ENCODE results near the gene COPG2. TPM values are rescaled to one million over a fixed set of nuclear protein-coding genes. Genes with fewer than 3 reads are reported as not detected.

Gene COPG2
- total and polyA plus RNA-seq, 2 donors (not counting 3 experiments of a cell fraction or from before 2014, with no cell fraction given) = 9.4 to 11.6 TPM

GRCh38 chr7:130689683-130690082, 21.1 kb upstream of the COPG2 start:
- H3K4me1 ChIP-seq (ENCODE audit: control insufficient read depth, extremely low read depth, insufficient read depth, low read length) = no peaks in the 10 kb centered on the region
- no peak for FAIRE-seq
- CTCF ChIA-PET = no interaction called here
- no TSS peak for BruUV-seq (replicated peaks)
- H3K27me3 ChIP-seq (ENCODE audit: control insufficient read depth in 2 of 2, insufficient read depth in 2 of 2, low read length in 2 of 2) = peaks cover 4 to 14% of the 10 kb centered on the region in 2 experiments
- H3K9ac ChIP-seq (replicated peaks; ENCODE audit: extremely low read depth, insufficient read depth, low read length) = no peak overlapping the region
- TF ChIP-seq POLR2A (IDR thresholded peaks at IDR 0.05; ENCODE audit: low read depth, low read length) (no peak), GATA2 (IDR thresholded peaks at IDR 0.05; ENCODE audit: insufficient read depth, insufficient read length, low read depth, low read length) (no peak), EZH2 (IDR thresholded peaks at IDR 0.05; ENCODE audit: borderline replicate concordance, low read depth, low read length, severe bottlenecking) (no peak), JUN (IDR thresholded peaks at IDR 0.05; ENCODE audit: borderline replicate concordance, insufficient read depth, insufficient read length, low read depth) (no peak), FOS (IDR thresholded peaks at IDR 0.05; ENCODE audit: borderline replicate concordance, insufficient read depth, low read length) (no peak), MYC (IDR thresholded peaks at IDR 0.05; ENCODE audit: low read depth, low read length) (no peak), MAX (IDR thresholded peaks at IDR 0.05; ENCODE audit: insufficient read depth, insufficient read length) (no peak)
- no peak overlapping the region for H3K4me2 ChIP-seq (ENCODE audit: insufficient read depth, low read length)
- no peak for DNase-seq (ENCODE audit: low read depth, low spot score)
- H3K9me3 ChIP-seq (replicated peaks; ENCODE audit: control insufficient read depth, insufficient read depth, low read length) = no peaks in the 10 kb centered on the region
- no peaks in the 10 kb centered on the region for H3K79me2 ChIP-seq (ENCODE audit: control insufficient read depth, insufficient read depth, low read length)
- intact Hi-C loops (cut with micrococcal nuclease) = no loop called here
- no peaks in the 10 kb centered on the region for H3K9me1 ChIP-seq (replicated peaks; ENCODE audit: control insufficient read depth, extremely low read depth, insufficient read depth, low read length)
- dilution Hi-C loops (cut with MboI; ENCODE audit: extremely low pct_ligation_motif_present, low sequenced_read_pairs) = no loop called here
- POLR2A ChIA-PET = no interaction called here
- no peak overlapping the region for H2AFZ ChIP-seq (ENCODE audit: low read depth, low read length)
- no peaks in the 10 kb centered on the region for H4K20me1 ChIP-seq (replicated peaks; ENCODE audit: control insufficient read depth, extremely low read depth, insufficient read depth, low read length)
- no peak overlapping the region for H3K27ac ChIP-seq (ENCODE audit: insufficient read depth, low read depth, low read length)
- no peak overlapping the region for H3K4me3 ChIP-seq (replicated peaks in 1 of 3; ENCODE audit: insufficient read depth in 1 of 3, low read depth in 1 of 3, low read length in 3 of 3)
- H3K36me3 ChIP-seq (ENCODE audit: control insufficient read depth in 2 of 2, extremely low read depth in 1 of 2, insufficient read depth in 2 of 2, low read length in 2 of 2) = no peaks in the 10 kb centered on the region

GRCh38 chr7:130683026-130683425, 14.5 kb upstream of the COPG2 start:
- Histone ChIP-seq H3K4me2 (ENCODE audit: insufficient read depth, low read length) (no peak overlapping the region), H3K27me3 (ENCODE audit: control insufficient read depth in 2 of 2, insufficient read depth in 2 of 2, low read length in 2 of 2) (peaks cover 8 to 13% of the 10 kb centered on the region in 2 experiments), H3K4me3 (replicated peaks in 1 of 3; ENCODE audit: insufficient read depth in 1 of 3, low read depth in 1 of 3, low read length in 3 of 3) (no peak overlapping the region), H3K36me3 (ENCODE audit: control insufficient read depth in 2 of 2, extremely low read depth in 1 of 2, insufficient read depth in 2 of 2, low read length in 2 of 2) (no peaks in the 10 kb centered on the region), H2AFZ (ENCODE audit: low read depth, low read length) (no peak overlapping the region), H3K79me2 (ENCODE audit: control insufficient read depth, insufficient read depth, low read length) (no peaks in the 10 kb centered on the region), H3K9ac (replicated peaks; ENCODE audit: extremely low read depth, insufficient read depth, low read length) (no peak overlapping the region), H3K4me1 (ENCODE audit: control insufficient read depth, extremely low read depth, insufficient read depth, low read length) (no peaks in the 10 kb centered on the region), H3K9me1 (replicated peaks; ENCODE audit: control insufficient read depth, extremely low read depth, insufficient read depth, low read length) (no peaks in the 10 kb centered on the region), H4K20me1 (replicated peaks; ENCODE audit: control insufficient read depth, extremely low read depth, insufficient read depth, low read length) (no peaks in the 10 kb centered on the region), H3K27ac (ENCODE audit: insufficient read depth, low read depth, low read length) (no peak overlapping the region), H3K9me3 (replicated peaks; ENCODE audit: control insufficient read depth, insufficient read depth, low read length) (no peaks in the 10 kb centered on the region)
- ChIA-PET POLR2A (no interaction called here), CTCF (no interaction called here)
- TF ChIP-seq MAX (IDR thresholded peaks at IDR 0.05; ENCODE audit: insufficient read depth, insufficient read length) (no peak), JUN (IDR thresholded peaks at IDR 0.05; ENCODE audit: borderline replicate concordance, insufficient read depth, insufficient read length, low read depth) (no peak), EZH2 (IDR thresholded peaks at IDR 0.05; ENCODE audit: borderline replicate concordance, low read depth, low read length, severe bottlenecking) (no peak), POLR2AphosphoS5 (IDR thresholded peaks at IDR 0.05; ENCODE audit: insufficient read depth, low read depth, low read length) (no peak), CTCF (IDR thresholded peaks at IDR 0.05; ENCODE audit: extremely low read depth in 1 of 2, insufficient read depth in 1 of 2, low read depth in 1 of 2, low read length in 2 of 2) (no peak), GATA2 (IDR thresholded peaks at IDR 0.05; ENCODE audit: insufficient read depth, insufficient read length, low read depth, low read length) (no peak)
- FAIRE-seq (no peak), DNase-seq (ENCODE audit: low read depth, low spot score) (no peak)
- BruUV-seq (replicated peaks) = no TSS peak
- intact Hi-C loops (cut with micrococcal nuclease) = no loop called here
- dilution Hi-C loops (cut with MboI; ENCODE audit: extremely low pct_ligation_motif_present, low sequenced_read_pairs) = no loop called here
